Measurements from ENCODE around the gene APP.
A peak's percentile ranks its signal among the peaks of the same experiment; 100 is the strongest.

The APP gene

DNA sequence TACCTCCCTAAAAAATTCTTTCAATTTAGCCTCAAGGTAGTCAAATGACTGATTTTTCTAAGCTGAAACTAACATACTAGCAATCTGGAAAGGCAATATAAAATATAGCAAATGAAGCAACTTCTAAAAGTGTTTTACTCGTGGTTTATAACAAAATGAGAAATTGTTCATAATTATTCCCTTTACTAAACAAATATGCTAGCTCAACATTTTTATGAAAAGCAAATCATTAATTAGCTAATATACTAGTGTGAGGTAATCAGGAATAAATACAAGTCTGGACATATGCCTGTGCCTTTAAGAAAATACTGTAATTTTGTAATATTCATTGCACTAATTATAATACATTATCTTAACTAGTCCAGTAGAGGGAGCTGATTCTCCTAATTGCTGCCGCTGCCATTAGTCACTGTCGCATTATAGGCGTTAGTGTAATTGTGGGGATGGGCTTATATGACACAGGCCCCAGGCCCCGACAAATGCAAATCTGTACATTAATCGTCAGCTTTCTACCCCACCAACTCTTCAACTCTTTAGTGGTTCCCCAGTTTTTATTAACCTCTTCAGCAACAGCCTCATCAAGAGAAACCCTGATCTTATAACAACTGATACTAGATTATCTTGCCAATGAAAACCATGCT lies 274.9 kb downstream of the APP start:
- H3K9ac ChIP-seq (ENCODE audit: low read depth in 1 of 2, low read length in 2 of 2): no peak overlapping the region

DNA sequence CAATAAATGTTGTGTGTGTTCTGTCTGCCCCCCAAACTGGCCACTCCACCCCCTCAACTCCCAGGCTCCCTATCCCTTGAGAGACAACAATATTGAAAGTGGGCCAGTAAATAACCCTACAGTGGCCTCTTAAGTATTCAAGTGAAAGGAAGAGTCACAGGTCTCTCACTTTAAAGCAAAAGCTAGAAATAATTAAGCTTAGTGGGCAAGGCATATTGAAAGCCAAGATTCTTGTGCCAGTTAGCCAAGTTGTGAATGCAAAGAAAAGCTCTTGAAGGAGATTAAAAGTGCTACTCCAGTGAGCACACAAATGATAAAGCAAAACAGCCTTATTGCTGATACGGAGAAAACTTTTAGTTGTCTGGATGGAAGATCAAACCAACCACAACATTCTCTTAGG lies 277.4 kb downstream of the APP start:
- Histone ChIP-seq H3K4me1 (ENCODE audit: control insufficient read depth in 2 of 2, insufficient read depth in 2 of 2, low read length in 2 of 2) (peaks cover 12 to 13% of the 10 kb centered on the region in 2 donors), H3K27me3 (ENCODE audit: control insufficient read depth in 2 of 2, insufficient read depth in 2 of 2, low read length in 2 of 2) (no peaks in the 10 kb centered on the region), H3K9ac (ENCODE audit: low read depth in 1 of 2, low read length in 2 of 2) (no peak overlapping the region), H3K36me3 (ENCODE audit: control insufficient read depth in 2 of 2, insufficient read depth in 2 of 2, low read length in 2 of 2) (peaks cover 10 to 24% of the 10 kb centered on the region in 2 donors), H3K9me3 (ENCODE audit: control insufficient read depth in 2 of 2, low read length in 2 of 2) (peaks cover 0 to 2% of the 10 kb centered on the region in 2 donors), H3K4me3 (ENCODE audit: low read length in 2 of 2) (no peak overlapping the region), H3K27ac (ENCODE audit: low read depth in 2 of 2, low read length in 2 of 2) (no peak overlapping the region)

More for the DNA sequence above, 274.9 kb downstream of the APP start:
- no peak overlapping the region for H3K27ac ChIP-seq (ENCODE audit: low read depth in 2 of 2, low read length in 2 of 2)
- peaks cover 14 to 23% of the 10 kb centered on the region in 2 donors for H3K36me3 ChIP-seq (ENCODE audit: control insufficient read depth in 2 of 2, insufficient read depth in 2 of 2, low read length in 2 of 2)
- H3K27me3 ChIP-seq (ENCODE audit: control insufficient read depth in 2 of 2, insufficient read depth in 2 of 2, low read length in 2 of 2): no peaks in the 10 kb centered on the region
- no peaks in the 10 kb centered on the region for H3K4me1 ChIP-seq (ENCODE audit: control insufficient read depth in 2 of 2, insufficient read depth in 2 of 2, low read length in 2 of 2)
- H3K9me3 ChIP-seq (ENCODE audit: control insufficient read depth in 2 of 2, low read length in 2 of 2): peaks cover 0 to 2% of the 10 kb centered on the region in 2 donors
- H3K4me3 ChIP-seq (ENCODE audit: low read length in 2 of 2): no peak overlapping the region

DNA sequence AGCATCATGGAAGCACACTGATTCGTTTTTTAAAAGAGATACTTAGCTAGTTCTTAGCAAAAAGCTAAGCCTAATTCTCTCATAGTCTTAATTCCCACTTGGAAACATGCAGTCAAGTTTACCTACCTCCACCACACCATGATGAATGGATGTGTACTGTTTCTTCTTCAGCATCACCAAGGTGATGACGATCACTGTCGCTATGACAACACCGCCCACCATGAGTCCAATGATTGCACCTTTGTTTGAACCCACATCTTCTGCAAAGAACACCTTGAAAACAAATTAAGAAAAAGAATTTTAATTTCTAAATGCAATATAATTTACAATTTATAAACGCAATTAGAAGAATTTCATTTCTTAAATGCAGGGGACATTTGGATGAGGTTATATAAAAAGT lies 279.0 kb downstream of the APP start:
- H3K9me3 ChIP-seq (ENCODE audit: control insufficient read depth in 2 of 2, low read length in 2 of 2): peaks cover 0 to 2% of the 10 kb centered on the region in 2 donors
- no peak overlapping the region for H3K27ac ChIP-seq (ENCODE audit: low read depth in 2 of 2, low read length in 2 of 2)
- H3K9ac ChIP-seq (ENCODE audit: low read depth in 1 of 2, low read length in 2 of 2): no peak overlapping the region
- H3K27me3 ChIP-seq (ENCODE audit: control insufficient read depth in 2 of 2, insufficient read depth in 2 of 2, low read length in 2 of 2): no peaks in the 10 kb centered on the region
- H3K4me1 ChIP-seq (ENCODE audit: control insufficient read depth in 2 of 2, insufficient read depth in 2 of 2, low read length in 2 of 2): peaks cover 16 to 25% of the 10 kb centered on the region in 2 donors
- H3K36me3 ChIP-seq (ENCODE audit: control insufficient read depth in 2 of 2, insufficient read depth in 2 of 2, low read length in 2 of 2): peaks cover 7 to 21% of the 10 kb centered on the region in 2 donors
- no peak overlapping the region for H3K4me3 ChIP-seq (ENCODE audit: low read length in 2 of 2)

DNA sequence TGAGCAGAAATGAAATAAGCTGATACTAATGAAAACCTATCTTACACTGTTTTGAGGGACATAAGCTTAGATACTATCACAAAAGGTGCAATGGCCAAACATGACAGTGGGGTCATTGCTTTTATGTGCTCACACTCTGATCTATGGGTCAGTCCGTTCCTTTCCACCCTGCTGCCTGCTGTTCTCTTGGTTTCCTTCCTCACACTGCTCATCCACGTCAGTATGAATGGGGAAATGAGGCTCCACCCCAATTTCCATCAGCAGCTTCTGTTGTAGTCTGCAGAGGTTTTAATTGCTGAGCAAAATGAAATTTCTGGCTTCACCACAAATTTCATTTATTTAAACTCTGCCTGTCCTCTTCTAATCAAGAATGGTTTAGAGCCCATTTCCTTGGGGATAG lies 280.6 kb downstream of the APP start:
- H3K36me3 ChIP-seq (ENCODE audit: control insufficient read depth in 2 of 2, insufficient read depth in 2 of 2, low read length in 2 of 2): peaks cover 7 to 19% of the 10 kb centered on the region in 2 donors
- peaks cover 0 to 2% of the 10 kb centered on the region in 2 donors for H3K9me3 ChIP-seq (ENCODE audit: control insufficient read depth in 2 of 2, low read length in 2 of 2)
- H3K4me1 ChIP-seq (ENCODE audit: control insufficient read depth in 2 of 2, insufficient read depth in 2 of 2, low read length in 2 of 2): peaks cover 17 to 39% of the 10 kb centered on the region in 2 donors
- H3K27me3 ChIP-seq (ENCODE audit: control insufficient read depth in 2 of 2, insufficient read depth in 2 of 2, low read length in 2 of 2): no peaks in the 10 kb centered on the region
- no peak overlapping the region for H3K9ac ChIP-seq (ENCODE audit: low read depth in 1 of 2, low read length in 2 of 2)
- peak overlapping the region in 1 of 2 donors; percentile 15 for H3K27ac ChIP-seq (ENCODE audit: low read depth in 2 of 2, low read length in 2 of 2)
- H3K4me3 ChIP-seq (ENCODE audit: low read length in 2 of 2): no peak overlapping the region

DNA sequence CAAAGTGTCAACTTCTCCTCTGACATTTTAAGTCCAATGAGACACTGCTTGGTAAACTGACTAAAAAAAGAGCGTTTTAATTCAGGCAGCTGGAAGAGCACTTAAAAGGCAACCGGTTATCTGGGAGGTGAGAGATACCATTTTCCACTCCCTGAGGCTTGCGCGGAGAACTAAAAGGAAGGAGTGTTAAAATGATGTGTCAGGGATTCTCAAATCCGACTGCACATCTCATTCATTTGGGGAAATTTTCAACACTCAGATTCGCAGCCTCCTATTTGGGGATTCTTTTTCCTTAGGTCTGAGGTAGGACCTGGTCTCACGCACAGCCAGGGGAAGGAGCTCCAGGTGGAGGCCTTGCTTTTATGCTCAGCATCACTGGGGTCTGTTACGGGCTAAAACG lies 281.9 kb downstream of the APP start:
- Histone ChIP-seq H3K9ac (ENCODE audit: low read depth in 1 of 2, low read length in 2 of 2) (peak overlapping the region in 1 of 2 donors; percentile 37), H3K36me3 (ENCODE audit: control insufficient read depth in 2 of 2, insufficient read depth in 2 of 2, low read length in 2 of 2) (peaks cover 3 to 9% of the 10 kb centered on the region in 2 donors), H3K9me3 (ENCODE audit: control insufficient read depth in 2 of 2, low read length in 2 of 2) (no peaks in the 10 kb centered on the region), H3K27ac (ENCODE audit: low read depth in 2 of 2, low read length in 2 of 2) (peak overlapping the region; percentile 78 to 83), H3K27me3 (ENCODE audit: control insufficient read depth in 2 of 2, insufficient read depth in 2 of 2, low read length in 2 of 2) (no peaks in the 10 kb centered on the region), H3K4me1 (ENCODE audit: control insufficient read depth in 2 of 2, insufficient read depth in 2 of 2, low read length in 2 of 2) (peaks cover 19 to 45% of the 10 kb centered on the region in 2 donors), H3K4me3 (ENCODE audit: low read length in 2 of 2) (peak overlapping the region; percentile 53 to 56)

DNA sequence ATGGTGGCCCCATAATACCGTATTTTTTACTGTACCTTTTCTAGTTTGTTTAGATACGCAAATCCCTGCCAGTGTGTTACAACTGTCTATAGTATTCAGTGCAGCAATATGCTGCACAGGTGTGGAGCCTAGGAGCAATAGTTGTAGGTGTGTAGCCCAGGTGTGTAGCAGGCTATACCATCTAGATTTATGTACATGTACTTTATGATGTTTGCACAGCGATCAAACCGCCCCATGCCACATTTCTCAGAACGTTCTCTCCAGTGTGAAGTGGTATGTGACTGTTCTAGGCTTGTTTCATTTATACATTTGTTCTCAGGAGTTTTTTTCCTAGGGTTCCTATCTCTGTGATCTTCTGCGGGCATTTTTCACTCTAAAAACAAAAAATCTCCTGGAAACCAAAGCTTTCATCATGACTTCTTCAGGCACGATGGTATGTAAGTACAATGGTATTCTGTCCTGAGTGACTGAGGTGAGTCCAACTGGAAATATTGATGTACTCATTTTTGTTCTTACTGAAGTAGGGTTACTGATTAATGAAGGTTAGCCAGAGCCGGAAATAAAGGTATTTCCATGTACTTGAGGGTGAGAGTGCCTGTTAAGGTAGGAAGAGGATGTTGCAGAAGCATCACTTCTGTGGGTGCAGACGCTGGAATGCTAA lies 282.8 kb downstream of the APP start:
- H3K4me1 ChIP-seq (ENCODE audit: control insufficient read depth in 2 of 2, insufficient read depth in 2 of 2, low read length in 2 of 2): peaks cover 19 to 45% of the 10 kb centered on the region in 2 donors
- H3K27ac ChIP-seq (ENCODE audit: low read depth in 2 of 2, low read length in 2 of 2): peak overlapping the region; percentile 78 to 83
- peak overlapping the region in 1 of 2 donors; percentile 37 for H3K9ac ChIP-seq (ENCODE audit: low read depth in 1 of 2, low read length in 2 of 2)
- H3K9me3 ChIP-seq (ENCODE audit: control insufficient read depth in 2 of 2, low read length in 2 of 2): no peaks in the 10 kb centered on the region
- no peaks in the 10 kb centered on the region for H3K27me3 ChIP-seq (ENCODE audit: control insufficient read depth in 2 of 2, insufficient read depth in 2 of 2, low read length in 2 of 2)
- peak overlapping the region; percentile 53 to 56 for H3K4me3 ChIP-seq (ENCODE audit: low read length in 2 of 2)
- peaks cover 3 to 6% of the 10 kb centered on the region in 2 donors for H3K36me3 ChIP-seq (ENCODE audit: control insufficient read depth in 2 of 2, insufficient read depth in 2 of 2, low read length in 2 of 2)

DNA sequence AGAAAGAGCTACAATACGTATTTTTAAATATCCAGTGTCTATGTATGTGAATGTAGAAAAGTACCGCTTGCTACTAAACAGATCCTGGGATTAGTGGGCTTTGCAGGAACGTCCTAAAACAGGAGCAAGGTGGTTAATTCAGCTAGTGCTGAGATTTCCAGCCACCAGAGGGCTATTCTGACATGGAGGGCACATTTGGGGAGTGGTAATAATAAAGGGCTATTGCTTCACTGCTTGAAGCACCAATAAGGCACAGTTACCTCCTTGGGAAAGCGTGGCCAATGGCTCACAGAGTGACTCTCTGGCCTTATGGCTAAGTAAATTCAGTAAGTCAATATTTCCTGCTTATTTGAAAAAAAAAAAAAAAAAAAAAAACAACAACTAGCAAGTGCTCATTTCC lies 283.4 kb downstream of the APP start:
- no peaks in the 10 kb centered on the region for H3K27me3 ChIP-seq (ENCODE audit: control insufficient read depth in 2 of 2, insufficient read depth in 2 of 2, low read length in 2 of 2)
- peaks cover 19 to 45% of the 10 kb centered on the region in 2 donors for H3K4me1 ChIP-seq (ENCODE audit: control insufficient read depth in 2 of 2, insufficient read depth in 2 of 2, low read length in 2 of 2)
- H3K4me3 ChIP-seq (ENCODE audit: low read length in 2 of 2): no peak overlapping the region
- peak overlapping the region in 1 of 2 donors; percentile 23 for H3K9ac ChIP-seq (ENCODE audit: low read depth in 1 of 2, low read length in 2 of 2)
- H3K36me3 ChIP-seq (ENCODE audit: control insufficient read depth in 2 of 2, insufficient read depth in 2 of 2, low read length in 2 of 2): peaks cover 6% of the 10 kb centered on the region in 2 donors
- peak overlapping the region; percentile 78 to 83 for H3K27ac ChIP-seq (ENCODE audit: low read depth in 2 of 2, low read length in 2 of 2)
- no peaks in the 10 kb centered on the region for H3K9me3 ChIP-seq (ENCODE audit: control insufficient read depth in 2 of 2, low read length in 2 of 2)

DNA sequence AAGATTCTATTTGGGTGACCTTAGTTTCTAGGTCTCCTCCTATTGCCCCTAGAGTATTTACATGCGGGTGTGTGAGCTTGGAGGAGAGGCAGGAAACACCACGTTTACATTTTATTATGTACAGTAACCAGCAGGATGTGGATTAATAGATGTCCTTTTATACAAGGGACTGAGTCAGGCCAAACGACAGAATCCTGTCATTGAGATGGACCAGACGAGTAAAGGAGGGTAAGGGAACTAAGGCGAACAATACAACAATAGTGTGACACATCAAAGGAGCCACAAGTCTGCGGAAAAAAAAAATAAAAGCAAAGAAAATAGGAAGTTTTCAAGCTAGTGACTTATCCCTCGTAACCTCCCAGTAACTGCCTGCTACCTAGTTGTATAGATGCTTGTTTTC lies 284.7 kb downstream of the APP start:
- peaks cover 19 to 45% of the 10 kb centered on the region in 2 donors for H3K4me1 ChIP-seq (ENCODE audit: control insufficient read depth in 2 of 2, insufficient read depth in 2 of 2, low read length in 2 of 2)
- H3K9me3 ChIP-seq (ENCODE audit: control insufficient read depth in 2 of 2, low read length in 2 of 2): no peaks in the 10 kb centered on the region
- no peaks in the 10 kb centered on the region for H3K27me3 ChIP-seq (ENCODE audit: control insufficient read depth in 2 of 2, insufficient read depth in 2 of 2, low read length in 2 of 2)
- peaks cover 9% of the 10 kb centered on the region in 2 donors for H3K36me3 ChIP-seq (ENCODE audit: control insufficient read depth in 2 of 2, insufficient read depth in 2 of 2, low read length in 2 of 2)
- H3K9ac ChIP-seq (ENCODE audit: low read depth in 1 of 2, low read length in 2 of 2): no peak overlapping the region
- peak overlapping the region; percentile 1 to 53 for H3K27ac ChIP-seq (ENCODE audit: low read depth in 2 of 2, low read length in 2 of 2)
- no peak overlapping the region for H3K4me3 ChIP-seq (ENCODE audit: low read length in 2 of 2)

DNA sequence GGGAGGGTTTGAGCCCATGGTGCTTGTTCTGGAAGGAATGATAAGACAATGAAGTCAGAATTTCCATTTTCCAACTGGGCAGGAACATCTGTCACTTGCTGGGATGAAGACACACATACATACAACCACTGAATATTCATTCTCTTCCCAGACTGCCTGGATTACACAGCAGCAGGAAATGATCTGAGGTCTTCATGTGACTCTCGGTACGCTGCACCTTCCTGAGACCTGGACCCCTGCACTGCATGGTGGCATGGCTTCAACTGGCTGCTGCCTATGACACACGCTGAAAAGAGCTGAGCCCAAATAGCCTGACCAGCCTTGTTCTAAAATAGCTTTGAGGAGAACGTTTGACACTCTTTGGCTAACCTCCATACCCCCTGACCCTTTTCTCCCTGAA lies 285.2 kb downstream of the APP start:
- H3K4me1 ChIP-seq (ENCODE audit: control insufficient read depth in 2 of 2, insufficient read depth in 2 of 2, low read length in 2 of 2): peaks cover 19 to 45% of the 10 kb centered on the region in 2 donors
- no peaks in the 10 kb centered on the region for H3K9me3 ChIP-seq (ENCODE audit: control insufficient read depth in 2 of 2, low read length in 2 of 2)
- peak overlapping the region; percentile 1 to 53 for H3K27ac ChIP-seq (ENCODE audit: low read depth in 2 of 2, low read length in 2 of 2)
- peaks cover 10 to 12% of the 10 kb centered on the region in 2 donors for H3K36me3 ChIP-seq (ENCODE audit: control insufficient read depth in 2 of 2, insufficient read depth in 2 of 2, low read length in 2 of 2)
- H3K27me3 ChIP-seq (ENCODE audit: control insufficient read depth in 2 of 2, insufficient read depth in 2 of 2, low read length in 2 of 2): no peaks in the 10 kb centered on the region
- H3K4me3 ChIP-seq (ENCODE audit: low read length in 2 of 2): no peak overlapping the region
- no peak overlapping the region for H3K9ac ChIP-seq (ENCODE audit: low read depth in 1 of 2, low read length in 2 of 2)

DNA sequence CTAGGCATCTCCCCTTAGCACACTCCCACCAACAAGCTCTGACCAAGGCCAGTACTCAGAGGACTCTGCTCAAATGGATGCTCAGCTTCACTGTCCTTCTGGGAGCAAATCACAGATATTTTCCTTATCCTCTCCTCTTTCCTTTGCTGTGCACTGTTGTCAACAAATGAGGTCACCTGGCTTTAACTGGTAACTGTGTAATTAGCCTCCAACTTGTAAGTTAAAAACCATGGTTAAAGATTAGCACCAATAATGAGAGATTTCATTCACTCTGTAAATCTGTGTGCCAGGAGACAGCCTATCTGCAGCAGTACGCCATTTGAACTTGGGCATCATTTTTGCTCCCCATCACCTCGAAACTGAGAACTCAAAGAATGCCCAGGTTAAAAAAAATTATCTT lies 286.3 kb downstream of the APP start:
- Histone ChIP-seq H3K4me3 (ENCODE audit: low read length in 2 of 2) (no peak overlapping the region), H3K36me3 (ENCODE audit: control insufficient read depth in 2 of 2, insufficient read depth in 2 of 2, low read length in 2 of 2) (peaks cover 13 to 15% of the 10 kb centered on the region in 2 donors), H3K9ac (ENCODE audit: low read depth in 1 of 2, low read length in 2 of 2) (no peak overlapping the region), H3K4me1 (ENCODE audit: control insufficient read depth in 2 of 2, insufficient read depth in 2 of 2, low read length in 2 of 2) (peaks cover 16 to 42% of the 10 kb centered on the region in 2 donors), H3K27ac (ENCODE audit: low read depth in 2 of 2, low read length in 2 of 2) (no peak overlapping the region), H3K27me3 (ENCODE audit: control insufficient read depth in 2 of 2, insufficient read depth in 2 of 2, low read length in 2 of 2) (no peaks in the 10 kb centered on the region), H3K9me3 (ENCODE audit: control insufficient read depth in 2 of 2, low read length in 2 of 2) (no peaks in the 10 kb centered on the region)

Measured in mucosa of rectum (tissue), 2 donors.